HG02981 (cell line): ENCODE measurements around the gene ANKRD11.
"Not testable (repeated sequence)": the region's sequence is repeated elsewhere in the genome, so short reads cannot be mapped to it uniquely, and the experiment has no call there.

ENCODE experiments used
- ATAC-seq: cut with Tn5 transposase; IDR thresholded peaks from one replicate; pipeline ENCODE4 v1.9.1; 2021; ENCODE audit warnings: mild to moderate bottlenecking, moderate library complexity; ENCODE audit not compliant: unreplicated experiment

The ANKRD11 gene

DNA sequence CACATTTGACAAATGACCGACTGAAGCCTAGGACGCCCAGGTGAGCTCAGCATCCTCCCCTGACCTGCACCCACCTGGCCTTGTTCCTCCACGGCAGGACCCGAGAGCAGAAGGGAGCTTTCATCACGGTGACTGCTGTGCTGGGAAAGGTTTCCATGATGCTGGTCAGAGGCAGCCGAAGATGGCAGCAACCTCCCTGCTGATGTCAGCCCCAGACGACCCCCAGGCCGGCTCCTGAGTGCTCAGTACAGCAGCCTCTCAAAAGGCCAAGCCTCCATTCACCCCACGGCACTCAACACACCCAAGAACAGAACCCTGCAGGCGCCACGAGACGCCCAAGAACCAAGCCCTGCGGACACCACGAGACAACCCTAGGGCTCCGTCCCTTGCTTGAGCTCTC, 119.8 kb downstream of the ANKRD11 start:
- ATAC-seq, result no peak

DNA sequence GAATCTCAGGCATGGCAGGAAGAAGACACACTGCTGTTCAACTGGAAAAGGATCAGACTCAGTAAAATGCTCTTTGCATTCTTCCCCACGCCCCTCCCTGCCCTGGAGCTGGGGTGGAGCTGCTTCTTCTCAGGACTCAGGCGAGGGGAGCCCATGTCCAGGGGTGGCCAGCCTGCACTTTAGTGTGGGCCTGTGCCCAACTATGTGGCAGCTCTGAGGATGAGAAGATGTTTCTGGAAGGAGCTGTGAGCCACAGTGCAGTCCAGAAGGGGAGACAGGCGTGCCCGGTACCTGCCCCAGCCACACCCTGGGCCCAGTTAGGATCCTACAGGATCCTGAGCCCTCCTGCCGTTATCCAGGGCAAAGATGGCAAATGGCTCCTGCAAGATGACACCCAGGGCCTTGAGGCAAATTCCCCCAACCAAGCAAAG, 120.3 kb downstream of the ANKRD11 start:
- no peak for ATAC-seq

DNA sequence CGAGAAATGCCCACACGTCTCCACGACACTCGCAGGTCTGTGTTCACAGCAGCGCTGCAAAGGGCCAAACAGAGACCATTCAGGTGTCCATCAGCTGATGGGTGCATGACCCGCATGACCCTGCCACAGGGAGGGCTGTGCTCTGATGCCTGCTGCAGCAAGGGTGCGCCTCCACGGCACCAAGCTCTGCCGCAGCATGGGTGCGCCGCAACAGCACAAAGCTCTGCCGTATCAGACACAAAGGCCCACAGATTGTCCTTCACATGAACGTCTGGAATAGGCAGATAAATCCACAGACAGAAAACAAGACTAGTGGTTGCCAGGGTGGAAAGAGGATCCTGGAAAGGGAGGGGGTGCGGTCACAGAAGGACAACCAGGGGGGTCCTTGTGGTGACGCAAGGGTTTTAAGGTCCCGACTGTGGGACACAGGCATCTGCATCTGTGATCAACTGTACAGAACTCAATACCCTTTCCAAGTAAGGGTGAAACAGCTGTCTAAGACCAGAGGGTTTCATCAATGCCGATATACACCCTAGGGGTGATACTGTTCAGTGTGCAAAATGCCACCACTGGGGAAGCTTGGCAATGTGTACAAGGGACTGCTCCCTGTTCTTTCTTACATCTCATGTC, 121.0 kb downstream of the ANKRD11 start:
- ATAC-seq, result no peak

DNA sequence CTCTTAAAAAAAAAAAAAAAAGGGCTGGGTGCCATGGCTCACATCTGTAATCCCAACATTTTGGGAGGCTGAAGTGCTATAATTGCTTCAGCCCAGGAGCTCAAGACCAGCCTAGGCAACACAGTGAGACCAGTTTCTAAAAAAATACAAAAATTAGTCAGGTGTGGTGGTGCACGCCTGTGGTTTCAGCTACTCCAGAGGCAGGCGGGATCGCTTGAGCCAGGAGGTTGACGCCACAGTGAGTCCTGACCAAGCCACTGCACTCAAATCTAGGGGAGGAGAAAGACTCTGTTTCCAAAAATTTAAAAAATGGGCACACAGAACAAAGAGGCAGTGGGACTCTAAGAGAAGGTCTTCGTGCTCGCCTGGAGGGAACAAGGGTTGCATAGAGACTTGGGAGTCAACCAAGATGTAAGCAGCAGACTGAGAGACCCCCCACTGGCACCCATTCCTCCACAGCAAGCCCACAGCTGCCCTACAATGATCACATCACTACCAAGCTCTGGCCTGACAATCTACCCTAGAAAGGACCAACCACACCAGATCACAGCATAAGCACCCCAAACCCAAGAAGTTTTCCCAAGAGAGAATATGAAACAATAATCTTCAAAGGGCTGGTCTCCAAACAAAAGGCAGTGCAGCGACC, 121.6 kb downstream of the ANKRD11 start:
- no peak for ATAC-seq

DNA sequence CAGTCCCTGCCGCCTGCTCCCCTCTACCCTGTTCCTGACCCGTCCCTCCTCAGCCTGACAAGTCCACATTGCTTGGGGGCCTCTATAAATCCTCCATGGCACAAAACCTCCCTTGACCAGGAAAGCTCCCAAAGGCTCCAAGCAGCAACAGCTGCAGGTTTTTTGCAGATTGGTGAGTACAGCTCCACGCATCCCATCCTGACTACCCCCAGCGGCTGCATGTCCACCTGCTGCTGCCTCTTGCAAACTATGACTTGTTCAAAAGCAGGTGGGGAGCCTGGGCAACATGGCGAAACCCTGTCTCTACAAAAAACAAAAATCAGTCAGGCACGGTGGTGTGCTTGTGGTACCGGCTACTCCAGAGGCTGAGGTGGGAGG, 122.8 kb downstream of the ANKRD11 start:
- ATAC-seq, result no peak

DNA sequence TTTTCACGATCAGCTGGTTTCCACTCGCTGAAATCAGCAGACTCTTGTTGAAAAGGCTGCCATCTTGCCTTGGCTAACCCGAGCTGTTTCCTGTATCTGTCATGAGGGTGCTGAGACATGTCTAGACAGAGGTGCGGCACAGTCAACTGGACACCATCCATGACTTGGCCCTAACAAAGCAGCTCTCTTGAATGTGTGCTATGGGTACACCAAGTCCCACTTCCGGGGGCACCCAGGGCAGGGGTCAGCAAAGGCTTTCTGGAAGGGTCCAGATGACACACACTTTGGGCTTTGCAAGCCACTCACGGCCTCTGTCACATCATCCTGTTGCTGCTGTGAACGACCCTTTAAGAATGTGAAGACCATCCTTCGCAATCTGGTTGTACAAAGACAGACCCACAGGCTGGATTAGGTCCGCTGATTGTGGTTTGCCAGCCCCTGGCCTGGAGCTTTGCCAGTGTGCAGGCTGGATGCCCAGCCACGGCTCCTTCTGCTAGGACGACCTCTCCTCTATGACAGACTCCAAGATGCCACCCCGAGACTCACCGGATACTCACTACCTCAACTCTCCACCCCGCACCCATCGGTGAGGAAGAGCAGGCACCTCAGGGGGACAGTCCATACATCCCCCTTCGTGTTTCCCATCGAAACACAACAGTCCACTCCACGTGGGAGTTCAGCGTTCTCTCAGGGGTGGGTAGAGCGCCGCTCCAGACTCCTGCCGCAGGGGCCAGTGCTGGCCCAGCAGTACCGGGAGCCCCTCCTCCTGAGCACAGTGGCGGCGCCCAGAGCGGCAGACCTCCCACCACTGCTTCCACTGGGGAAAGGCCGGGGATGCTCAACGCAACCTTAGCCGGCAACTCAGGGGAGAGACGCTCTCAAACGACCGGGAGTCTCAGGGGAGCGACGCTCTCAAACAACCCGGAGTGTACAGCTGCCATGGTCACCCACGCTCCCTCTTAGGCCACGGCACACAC, 123.5 kb downstream of the ANKRD11 start:
- ATAC-seq, result no peak

DNA sequence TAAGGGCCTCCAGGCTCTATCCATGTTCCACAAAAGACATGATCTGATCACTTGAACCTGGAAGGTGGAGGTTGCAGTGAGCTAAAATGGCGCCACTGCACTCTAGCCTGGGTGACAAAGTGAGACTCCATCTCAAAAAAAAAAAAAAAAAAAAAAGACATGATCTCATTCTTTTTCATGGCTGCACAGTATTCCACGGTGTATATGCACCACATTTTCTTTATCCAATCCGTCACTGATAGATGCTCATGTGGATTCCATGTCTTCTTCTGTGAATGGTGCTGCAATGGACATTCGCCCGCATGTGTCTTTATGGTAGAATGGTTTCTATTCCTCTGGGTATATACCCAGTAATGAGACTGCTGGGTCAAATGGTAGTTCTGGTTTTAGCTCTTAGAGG, 124.4 kb downstream of the ANKRD11 start:
- no peak for ATAC-seq

DNA sequence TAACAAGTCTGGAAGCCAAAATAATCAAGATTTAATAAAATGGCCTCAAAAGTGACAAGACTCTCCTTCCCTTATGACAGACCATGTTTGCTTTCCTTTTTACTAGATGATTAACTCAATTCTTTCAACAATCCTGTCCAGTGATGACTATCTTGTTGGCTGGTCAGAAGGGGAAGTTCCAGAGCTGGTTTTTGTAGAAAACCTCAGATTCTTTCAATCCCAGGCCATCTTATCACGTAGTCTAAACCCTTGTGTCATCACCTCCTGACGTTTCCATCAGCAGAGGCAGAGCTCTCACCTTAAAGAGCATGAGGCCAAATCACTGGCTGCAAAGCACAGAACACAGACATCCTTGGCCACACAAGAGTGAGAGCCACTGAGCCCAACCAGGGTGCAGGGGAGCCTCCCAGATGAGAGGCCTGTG, 125.3 kb downstream of the ANKRD11 start:
- no peak for ATAC-seq

DNA sequence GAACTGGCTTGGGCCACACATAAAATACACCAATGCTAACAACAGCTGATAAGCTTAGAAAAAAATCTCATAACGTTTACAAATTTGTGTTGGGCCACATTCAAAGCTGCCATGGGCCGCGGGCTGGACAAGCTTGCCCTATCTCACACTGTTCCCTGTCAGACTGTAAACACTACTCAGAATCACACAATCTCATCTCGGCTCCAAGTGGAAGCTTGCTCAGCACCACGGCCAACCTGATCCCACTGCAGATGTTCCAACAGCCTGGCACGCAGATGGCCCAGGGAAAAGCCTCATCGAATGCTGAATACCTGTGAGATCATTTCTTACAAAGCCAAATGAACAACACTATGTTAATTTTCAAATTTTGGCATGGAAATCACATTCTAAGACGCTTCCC, 125.8 kb downstream of the ANKRD11 start:
- ATAC-seq, result no peak

DNA sequence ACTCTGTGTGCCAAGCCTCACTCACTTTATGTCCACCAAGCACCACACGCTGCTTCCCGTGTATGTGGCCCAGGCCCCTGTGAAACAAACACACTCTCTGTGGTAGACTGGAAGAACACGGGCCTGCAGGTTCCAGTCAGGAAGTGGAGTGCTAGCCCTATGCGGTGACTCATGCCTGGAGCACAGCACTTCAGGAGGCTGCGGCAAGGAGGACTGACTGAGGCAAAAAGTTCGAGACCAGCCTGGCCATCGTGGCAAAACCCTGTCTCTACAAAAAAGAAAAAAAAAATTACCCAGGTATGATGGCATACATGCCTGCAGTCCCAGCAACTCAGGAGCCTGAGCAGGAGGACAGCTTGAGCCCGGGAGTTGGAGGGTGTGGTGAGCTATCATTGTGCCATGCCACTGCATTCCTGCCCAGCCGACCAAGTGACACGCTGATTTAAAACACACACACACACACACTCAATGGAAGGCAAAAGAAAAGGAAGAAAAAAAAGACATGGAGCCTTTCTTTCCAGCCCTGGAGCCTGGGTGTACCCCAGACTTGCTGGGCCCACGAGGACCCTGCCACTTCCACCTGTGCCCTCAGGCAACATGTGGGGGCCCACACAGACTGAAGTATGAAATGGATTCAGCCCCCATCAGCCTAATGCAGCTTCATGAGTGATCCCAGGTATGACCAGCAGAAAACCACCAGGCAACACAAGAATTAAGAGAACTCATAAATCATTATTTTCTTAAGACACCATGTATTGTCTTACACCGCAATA, 126.6 kb downstream of the ANKRD11 start:
- no peak for ATAC-seq

DNA sequence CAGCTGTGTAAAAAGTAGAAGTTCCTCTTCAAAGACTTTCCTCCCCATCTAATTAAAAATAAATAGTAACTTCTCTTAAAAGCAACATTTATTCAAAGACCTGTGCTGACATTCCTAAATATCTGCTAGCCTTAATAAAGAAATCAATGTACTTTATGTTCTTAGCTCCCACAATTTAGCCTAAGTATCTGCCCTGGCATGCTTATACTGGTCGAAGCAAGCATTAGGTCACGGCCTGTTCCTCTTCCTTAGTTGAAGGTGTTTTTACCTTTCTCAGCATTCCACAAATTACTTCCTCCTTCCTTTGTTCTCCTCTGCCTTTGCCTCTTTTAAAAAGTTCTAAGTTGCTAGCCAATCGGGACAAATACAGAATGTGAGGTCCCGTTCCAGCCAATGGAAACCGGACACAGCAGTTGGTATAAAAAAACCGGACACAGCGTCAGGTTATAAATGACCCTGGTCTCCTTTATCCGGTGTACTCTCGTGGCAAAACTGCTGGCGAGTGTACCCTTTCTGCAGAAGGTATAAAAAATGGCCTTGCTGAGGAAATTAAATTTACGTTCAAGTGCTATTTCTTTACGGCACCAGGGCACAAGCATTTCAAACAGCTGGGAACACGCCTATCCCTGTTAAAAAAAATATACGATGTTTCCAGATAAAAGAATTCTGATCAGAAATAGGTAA, 127.7 kb downstream of the ANKRD11 start:
- not testable (repeated sequence) for ATAC-seq

DNA sequence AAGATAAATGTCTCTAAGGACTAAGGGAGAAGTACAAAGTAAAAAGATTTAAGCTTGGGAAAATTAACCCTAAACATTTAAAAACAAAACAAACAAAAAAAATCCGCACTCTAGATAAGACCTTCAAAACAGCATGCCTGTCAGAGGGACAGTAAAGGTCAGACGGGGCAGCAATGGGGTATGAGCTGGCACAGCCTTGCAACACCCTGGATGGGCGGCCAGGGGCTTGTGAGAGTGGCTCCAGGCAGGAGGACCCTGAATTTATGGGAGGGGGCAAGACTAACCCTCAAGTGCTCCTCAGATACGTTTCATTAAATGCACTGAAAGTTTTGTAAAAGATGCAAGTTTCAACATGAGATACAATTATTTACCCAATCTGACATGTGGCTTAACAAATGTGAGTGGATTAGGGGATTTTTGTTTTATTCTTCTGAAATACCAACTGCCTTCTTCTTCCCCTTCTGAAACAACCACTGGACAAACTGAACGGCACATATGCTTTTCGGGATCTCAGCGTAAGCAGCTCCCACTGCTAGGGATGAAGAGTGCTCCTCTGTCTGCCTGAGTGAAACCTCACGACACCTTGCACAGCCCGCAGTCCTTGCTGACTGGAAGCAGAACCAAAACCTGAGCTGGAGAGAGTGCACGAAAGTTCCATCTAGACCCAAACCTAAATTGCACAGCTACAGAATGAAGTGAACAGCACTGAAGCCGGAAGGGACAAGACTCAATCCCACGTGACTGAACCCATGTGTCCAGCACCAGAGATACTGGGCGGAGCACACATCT, 128.4 kb downstream of the ANKRD11 start:
- peak; percentile 45 for ATAC-seq

DNA sequence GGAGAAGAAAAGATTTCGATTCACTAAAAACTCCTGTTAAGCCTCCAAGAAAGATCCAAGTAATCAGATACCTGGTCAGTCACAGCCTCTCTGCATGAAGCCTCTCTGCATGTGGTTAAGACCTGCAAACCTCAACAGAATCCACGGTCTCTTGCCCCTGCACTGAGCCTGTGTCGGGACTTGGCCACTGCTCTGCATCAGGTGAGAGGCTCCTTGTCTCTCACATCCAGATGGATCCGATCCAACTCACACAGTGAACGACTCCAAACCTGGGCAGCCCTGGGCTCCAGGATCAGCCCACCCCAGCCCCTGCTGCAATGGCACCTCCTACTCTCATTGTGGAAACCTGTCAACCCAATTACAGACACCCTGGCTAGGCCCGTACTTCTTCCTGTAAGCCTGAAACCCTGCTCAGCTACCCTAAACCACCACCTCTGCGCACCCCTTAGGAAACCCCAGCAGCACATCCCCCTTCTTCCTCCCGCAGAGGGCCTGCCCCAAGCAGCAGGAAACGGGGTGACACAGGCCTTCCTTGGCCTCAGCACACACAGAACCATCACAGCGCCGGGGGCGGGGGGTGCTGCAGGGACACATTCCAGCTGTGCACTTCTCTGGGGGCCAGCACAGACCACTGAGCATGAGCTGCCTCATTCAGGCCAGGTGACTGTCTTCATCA, 129.5 kb downstream of the ANKRD11 start:
- ATAC-seq, result peak; percentile 41

DNA sequence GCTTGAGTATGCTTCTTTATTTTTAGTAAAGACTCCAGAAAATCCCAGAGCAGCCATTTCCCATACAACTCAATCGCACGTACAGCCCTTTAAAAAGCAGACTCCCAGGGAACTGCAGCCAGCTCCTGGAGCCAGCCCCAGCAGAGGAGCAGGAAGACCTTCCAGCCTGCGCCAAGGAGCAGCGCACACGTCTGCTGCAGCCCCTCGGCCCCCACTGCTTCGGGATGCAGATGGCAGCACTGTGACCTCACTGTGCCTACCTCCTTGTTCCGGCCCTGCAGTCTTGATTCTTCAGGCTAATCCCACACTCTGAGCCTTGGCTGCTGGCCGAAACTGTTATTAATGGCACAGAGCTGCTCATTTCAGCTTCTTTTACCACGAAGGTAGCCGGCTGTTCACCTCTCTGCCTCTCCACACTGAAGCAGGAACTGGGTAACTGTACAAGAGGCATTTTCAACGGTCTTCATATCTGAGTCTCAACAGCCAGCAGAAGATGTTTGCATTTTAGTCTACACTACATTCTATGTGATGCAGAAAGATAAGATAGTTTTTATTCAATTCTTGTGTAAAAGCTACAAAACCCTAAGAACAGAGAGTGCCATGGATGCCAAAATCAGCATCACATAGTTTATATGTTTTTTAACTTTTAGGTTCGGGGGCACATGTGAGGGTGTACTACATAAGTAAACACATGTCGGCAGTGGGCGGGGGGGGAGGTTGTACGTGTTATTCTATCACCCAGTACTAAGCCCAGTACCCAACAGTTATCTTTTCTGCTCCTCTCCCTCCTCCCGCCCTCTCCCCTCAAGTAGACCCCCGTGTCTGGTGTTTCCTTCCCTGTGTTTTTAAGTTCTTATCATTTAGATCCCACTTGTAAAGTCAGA, 130.9 kb downstream of the ANKRD11 start:
- no peak for ATAC-seq

DNA sequence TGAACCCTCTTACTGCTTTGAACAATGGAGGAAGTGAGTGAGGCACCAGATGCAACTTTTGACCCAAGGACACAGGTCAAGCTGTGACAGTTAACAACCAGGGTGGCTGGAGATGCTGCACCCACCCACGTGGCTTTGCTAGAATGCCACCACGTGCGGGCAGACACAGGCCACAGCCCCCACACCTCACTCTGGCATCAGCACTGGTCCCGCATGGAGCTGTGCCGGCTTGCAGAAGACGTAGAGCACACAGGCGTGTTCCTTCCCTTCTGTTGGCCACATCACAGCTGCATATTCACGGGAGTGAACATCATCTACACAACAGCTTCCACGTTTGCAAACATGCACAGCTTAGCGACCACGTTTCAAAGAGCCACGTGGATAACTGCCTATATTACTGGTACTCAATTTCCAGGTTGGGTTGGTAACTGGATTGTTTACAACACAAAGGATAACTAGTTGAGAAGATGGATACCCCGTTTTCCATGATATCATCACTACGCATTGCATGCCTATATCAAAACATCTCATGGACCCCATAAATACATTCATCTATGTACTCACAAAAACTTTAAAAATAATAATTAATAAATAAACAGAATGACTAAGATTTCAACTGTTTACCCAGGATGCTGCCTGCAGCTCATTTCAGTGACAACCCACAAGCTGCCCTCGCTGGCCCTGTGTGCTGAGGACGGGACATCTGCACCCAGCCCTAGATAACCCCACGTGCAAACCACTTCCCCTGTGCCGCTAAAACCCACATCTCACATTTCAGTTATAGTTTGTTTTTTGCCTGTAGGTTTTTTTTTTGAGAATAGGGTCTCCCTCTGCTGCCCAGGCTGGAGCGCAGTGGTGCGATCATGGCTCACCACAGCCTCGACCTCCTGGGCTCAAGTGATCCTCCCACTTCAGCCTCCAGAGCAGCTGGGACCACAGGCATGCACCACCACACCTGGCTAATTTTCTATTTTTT, 132.0 kb downstream of the ANKRD11 start:
- no peak for ATAC-seq

DNA sequence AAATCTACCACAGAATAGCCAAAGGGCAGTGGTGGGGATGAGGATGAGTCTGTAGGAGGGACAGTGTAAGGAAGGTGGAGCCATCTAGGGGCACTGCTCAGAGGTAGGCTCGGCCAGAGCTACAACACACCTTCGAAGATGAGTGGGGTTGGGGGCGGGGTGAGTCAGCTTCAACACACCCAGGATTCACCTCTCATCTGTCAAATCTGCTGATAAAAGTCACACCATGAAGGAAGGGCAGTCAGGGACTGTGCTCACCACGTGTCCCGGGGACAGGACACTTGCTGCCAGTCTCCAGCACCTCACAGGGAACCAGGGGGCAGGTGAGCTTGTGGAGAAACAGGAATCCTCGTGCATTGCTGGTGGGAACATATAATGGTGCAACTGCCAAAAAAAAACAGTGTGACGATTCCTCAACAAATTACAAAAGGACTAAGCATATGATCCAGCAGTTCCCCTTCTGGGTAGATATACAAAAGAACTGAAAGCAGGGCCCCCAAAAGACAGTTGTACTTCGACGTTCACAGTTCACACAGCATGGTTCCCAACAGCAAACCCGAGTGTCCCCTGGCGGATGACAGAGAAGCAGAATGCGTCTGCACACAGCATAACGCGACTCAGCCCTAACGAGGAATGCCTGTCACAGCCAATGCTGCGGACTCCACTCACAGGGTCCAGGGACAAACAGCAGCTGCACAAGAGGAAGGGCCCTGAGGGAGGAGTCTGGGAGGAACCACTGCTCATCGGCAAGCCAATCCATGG, 133.1 kb downstream of the ANKRD11 start:
- no peak for ATAC-seq
